SU-DHL-6 (cell line): Measurements from ENCODE around the gene ZNF674.
"Not testable (repeated sequence)": the region's sequence is repeated elsewhere in the genome, so short reads cannot be mapped to it uniquely, and the experiment has no call there.

Source experiments
- EZH2phosphoT487 ChIP-seq: fragments of 200-600 bp; sonication (generic), shearing (Covaris generic); conservative IDR thresholded peaks from 2 replicates; pipeline ENCODE4 v1.6.1; 2018; ENCODE audit warnings: mild to moderate bottlenecking, antibody characterized with exemption, low read length, moderate library complexity, mixed read lengths
- TF ChIP-seq, protein P1 (sequence below): fragments of 200-600 bp; sonication (generic); IDR thresholded peaks from one replicate; pipeline ENCODE4 v1.5.1; 2017; ENCODE audit warnings: antibody characterized with exemption, mild to moderate bottlenecking, low read length, moderate library complexity; ENCODE audit not compliant: insufficient read depth, poor library complexity, severe bottlenecking

DNA sequence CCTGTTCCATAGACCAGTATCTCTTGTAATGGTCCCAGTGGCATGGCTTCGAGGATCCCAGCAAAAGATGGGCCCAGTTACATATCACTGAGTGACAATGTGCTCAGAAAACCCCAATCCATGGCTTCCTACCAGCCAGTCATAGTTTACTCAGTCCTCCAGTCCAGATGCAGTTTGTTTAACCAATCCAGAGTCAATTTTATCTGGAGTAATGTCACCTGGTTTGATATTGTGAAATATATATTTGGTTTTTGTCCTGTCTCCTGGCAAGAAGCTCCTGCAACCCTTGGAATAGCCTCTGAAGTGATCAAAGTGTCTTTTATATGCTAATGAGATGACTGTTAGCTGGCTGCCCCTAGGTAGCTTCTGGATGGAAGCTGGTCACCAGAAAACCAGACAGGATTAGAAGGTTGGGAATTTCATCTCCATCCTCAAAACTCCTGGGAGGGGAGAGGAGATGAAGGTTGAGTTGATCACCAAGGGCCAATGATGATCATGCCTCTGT is 14.8 kb downstream of the ZNF674 start:
- TF ChIP-seq, protein P1, sequence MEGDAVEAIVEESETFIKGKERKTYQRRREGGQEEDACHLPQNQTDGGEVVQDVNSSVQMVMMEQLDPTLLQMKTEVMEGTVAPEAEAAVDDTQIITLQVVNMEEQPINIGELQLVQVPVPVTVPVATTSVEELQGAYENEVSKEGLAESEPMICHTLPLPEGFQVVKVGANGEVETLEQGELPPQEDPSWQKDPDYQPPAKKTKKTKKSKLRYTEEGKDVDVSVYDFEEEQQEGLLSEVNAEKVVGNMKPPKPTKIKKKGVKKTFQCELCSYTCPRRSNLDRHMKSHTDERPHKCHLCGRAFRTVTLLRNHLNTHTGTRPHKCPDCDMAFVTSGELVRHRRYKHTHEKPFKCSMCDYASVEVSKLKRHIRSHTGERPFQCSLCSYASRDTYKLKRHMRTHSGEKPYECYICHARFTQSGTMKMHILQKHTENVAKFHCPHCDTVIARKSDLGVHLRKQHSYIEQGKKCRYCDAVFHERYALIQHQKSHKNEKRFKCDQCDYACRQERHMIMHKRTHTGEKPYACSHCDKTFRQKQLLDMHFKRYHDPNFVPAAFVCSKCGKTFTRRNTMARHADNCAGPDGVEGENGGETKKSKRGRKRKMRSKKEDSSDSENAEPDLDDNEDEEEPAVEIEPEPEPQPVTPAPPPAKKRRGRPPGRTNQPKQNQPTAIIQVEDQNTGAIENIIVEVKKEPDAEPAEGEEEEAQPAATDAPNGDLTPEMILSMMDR, result not testable (repeated sequence)
- TF ChIP-seq EZH2phosphoT487, result not testable (repeated sequence)
